ENCODE measurements around the gene PLCL1.

DNA sequence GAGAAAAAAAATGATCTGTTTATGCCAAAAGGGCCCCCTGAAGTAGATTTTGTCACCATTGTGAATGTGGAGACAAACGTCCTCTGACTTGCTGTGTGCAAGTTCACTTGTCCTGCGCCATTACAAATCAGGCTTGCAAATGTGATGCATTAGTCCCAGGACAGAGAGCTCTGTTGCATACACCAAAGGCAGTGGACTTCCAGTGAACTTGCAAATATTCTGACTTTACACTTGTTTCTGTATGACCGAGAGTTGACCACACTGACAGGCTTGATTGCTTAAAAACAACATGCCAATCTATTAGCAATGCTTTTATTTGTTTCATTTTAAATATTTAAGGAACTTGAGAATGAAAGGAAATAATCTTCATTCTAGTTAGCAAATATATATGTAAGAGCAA, 293.2 kb downstream of the PLCL1 start:
- TF ChIP-seq POLR2AphosphoS5 (IDR thresholded peaks at IDR 0.05) (no peak), CTCF (IDR thresholded peaks at IDR 0.05) (no peak)

All from breast epithelium (tissue), 3 donors.